GM18499 (cell line): ENCODE results near the gene SLC31A2.

ENCODE experiments used
- ATAC-seq: cut with Tn5 transposase; IDR thresholded peaks from one replicate; pipeline ENCODE4 v1.9.1; 2021; ENCODE audit warnings: moderate number of reproducible peaks; ENCODE audit not compliant: insufficient read depth, unreplicated experiment

SLC31A2 gene

GRCh38 chr9:113184539-113184938 lies 33.7 kb downstream of the SLC31A2 start:
- ATAC-seq, result no peak

GRCh38 chr9:113185271-113185670 lies 34.5 kb downstream of the SLC31A2 start:
- ATAC-seq, result no peak

- ATAC-seq, result no peak
Measured at GRCh38 chr9:113186137-113186755, 35.4 kb downstream of the SLC31A2 start.

- no peak for ATAC-seq
Measured at GRCh38 chr9:113187929-113188595, 37.3 kb downstream of the SLC31A2 start.

- no peak for ATAC-seq
Measured at GRCh38 chr9:113192455-113192854, 41.6 kb downstream of the SLC31A2 start.

- no peak for ATAC-seq
Measured at GRCh38 chr9:113199683-113200329, 49.0 kb downstream of the SLC31A2 start.

GRCh38 chr9:113205432-113205831 lies 54.6 kb downstream of the SLC31A2 start:
- no peak for ATAC-seq

- no peak for ATAC-seq
Measured at GRCh38 chr9:113205861-113206260, 55.1 kb downstream of the SLC31A2 start.

- ATAC-seq, result no peak
Measured at GRCh38 chr9:113210815-113211214, 60.0 kb downstream of the SLC31A2 start.
